GM13977 (cell line): Measurements from ENCODE around the gene CDC5L.

ENCODE experiments used
- DNase-seq: peaks from one replicate; pipeline ENCODE4 v3.0.0; 2012; ENCODE audit warnings: low spot score
- CTCF ChIP-seq: IDR thresholded peaks from 2 replicates; pipeline ENCODE4 v1.5.1; 2012; ENCODE audit warnings: mild to moderate bottlenecking, control low read depth; ENCODE audit not compliant: insufficient read depth; ENCODE audit errors: extremely low read depth, missing control alignments
- in situ Hi-C: fragments of 300-500 bp; cut with MboI; formaldehyde crosslinking; loops from one replicate; pipeline ENCODE4 v1.12.0; 2022; ENCODE audit warnings: low sequenced_read_pairs, low pct_unique_long_range_greater_than_20kb, mixed read lengths, inconsistent platforms; ENCODE audit not compliant: unreplicated experiment

The CDC5L gene

GRCh38 chr6:44462797-44463727 is 75.6 kb downstream of the CDC5L start:
- in situ Hi-C loops = no loop called here
- no peak for DNase-seq
- TF ChIP-seq CTCF = no peak

GRCh38 chr6:44463728-44464450 is 76.4 kb downstream of the CDC5L start:
- in situ Hi-C loops = no loop called here
- DNase-seq = no peak
- no peak for TF ChIP-seq CTCF

GRCh38 chr6:44464527-44465310 is 77.2 kb downstream of the CDC5L start:
- no peak for DNase-seq
- in situ Hi-C loops = no loop called here
- no peak for TF ChIP-seq CTCF

GRCh38 chr6:44466955-44467354 is 79.4 kb downstream of the CDC5L start:
- no peak for TF ChIP-seq CTCF
- DNase-seq = no peak
- in situ Hi-C loops = no loop called here

GRCh38 chr6:44468835-44469234 is 81.3 kb downstream of the CDC5L start:
- DNase-seq = no peak
- in situ Hi-C loops = no loop called here
- no peak for TF ChIP-seq CTCF

GRCh38 chr6:44470115-44470464 is 82.6 kb downstream of the CDC5L start:
- in situ Hi-C loops = no loop called here
- no peak for DNase-seq
- TF ChIP-seq CTCF = no peak
